Heart left ventricle (tissue), 13 donors: ENCODE measurements around the gene PTPRU.

ENCODE experiments used
- POLR2A ChIP-seq, 2 donors: fragments of 450-650 bp; IDR thresholded peaks; one replicate each; pipeline ENCODE4 v1.6.1; 2017; ENCODE audit warnings: antibody characterized with exemption in 2 of 2, mild to moderate bottlenecking in 2 of 2, moderate library complexity in 2 of 2
- TF ChIP-seq, protein P1 (sequence below), 12 donors: fragments of 200-600 bp; sonication (generic) in 4 of 12; IDR thresholded peaks; one replicate each; pipeline versions ENCODE4 v1.5.0 to v1.8.0; 2018 to 2022; ENCODE audit warnings: antibody characterized with exemption in 12 of 12, mild to moderate bottlenecking in 5 of 12
- donor health status: ischemic (EF 13 %, LVEDD 7.1; RV severe dilation, severe dysfunction).
- donor health status: DM: no; HTN: yes; CAD: no.
- donor health status: DM: no; HTN: no; CAD: no.
- donor health status: ischemic (EF 25% LVEDD 6.9; RV normal size, moderate dysfunction).
- donor health status: ischemic (EF 25% LVEDD 5.7; RV mildly dilated, moderate dysfunction).
- donor health status: ischemic (EF 35%, LVEDD 5.7; RV mildly dilated, moderate dysfunction).
- donor health status: nonischemic (EF 11% LVEDD 7.7; RV severe dilation, severe dysfunction).
- donor health status: DM: yes; HTN: yes; CAD: no.
- donor health status: PGD.
- donor health status: ischemic (EF 29% LVEDD 5.4; RV normal size, mild dysfunction).
- donor health status: nonischemic (EF 23%, LVEDD 6.1; RV moderate dilation, normal function).

GRCh38 chr1:29264773-29265389, 28.6 kb downstream of the PTPRU start:
- TF ChIP-seq, protein P1, sequence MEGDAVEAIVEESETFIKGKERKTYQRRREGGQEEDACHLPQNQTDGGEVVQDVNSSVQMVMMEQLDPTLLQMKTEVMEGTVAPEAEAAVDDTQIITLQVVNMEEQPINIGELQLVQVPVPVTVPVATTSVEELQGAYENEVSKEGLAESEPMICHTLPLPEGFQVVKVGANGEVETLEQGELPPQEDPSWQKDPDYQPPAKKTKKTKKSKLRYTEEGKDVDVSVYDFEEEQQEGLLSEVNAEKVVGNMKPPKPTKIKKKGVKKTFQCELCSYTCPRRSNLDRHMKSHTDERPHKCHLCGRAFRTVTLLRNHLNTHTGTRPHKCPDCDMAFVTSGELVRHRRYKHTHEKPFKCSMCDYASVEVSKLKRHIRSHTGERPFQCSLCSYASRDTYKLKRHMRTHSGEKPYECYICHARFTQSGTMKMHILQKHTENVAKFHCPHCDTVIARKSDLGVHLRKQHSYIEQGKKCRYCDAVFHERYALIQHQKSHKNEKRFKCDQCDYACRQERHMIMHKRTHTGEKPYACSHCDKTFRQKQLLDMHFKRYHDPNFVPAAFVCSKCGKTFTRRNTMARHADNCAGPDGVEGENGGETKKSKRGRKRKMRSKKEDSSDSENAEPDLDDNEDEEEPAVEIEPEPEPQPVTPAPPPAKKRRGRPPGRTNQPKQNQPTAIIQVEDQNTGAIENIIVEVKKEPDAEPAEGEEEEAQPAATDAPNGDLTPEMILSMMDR (IDR thresholded peaks at IDR 0.05): no peak
- no peak for TF ChIP-seq POLR2A (IDR thresholded peaks at IDR 0.05)
